ENCODE results near the gene CACNA2D4. TPM values are rescaled to one million over a fixed set of nuclear protein-coding genes. Genes with fewer than 3 reads are reported as not detected.

Gene CACNA2D4
- total RNA-seq, 1 donor from 2014 or later: not detected

DNA sequence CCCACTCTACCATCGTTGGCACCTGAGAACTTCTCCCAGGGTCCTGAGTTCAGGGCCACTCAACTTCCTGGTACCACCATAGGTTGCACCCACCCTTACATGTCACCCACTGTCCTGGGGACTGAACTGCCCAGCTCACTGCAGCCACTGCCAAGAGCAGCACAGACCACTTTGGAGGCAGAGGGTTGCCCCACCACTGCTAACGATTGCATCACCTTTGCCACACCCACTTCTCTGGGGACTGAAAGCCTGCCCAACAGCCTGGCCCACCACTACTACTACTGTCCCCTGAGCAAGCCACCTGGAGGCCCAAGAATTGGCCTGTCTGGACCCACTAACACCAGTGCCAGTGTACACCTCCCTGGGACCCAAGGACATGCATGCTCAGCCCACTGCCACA is 27.6 kb downstream of the CACNA2D4 start:
- DNase-seq (ENCODE audit: low spot score in 2 of 2): no peak
- Histone ChIP-seq H3K9me3 (peaks cover 0 to 30% of the 10 kb centered on the region in 2 donors), H3K4me1 (no peaks in the 10 kb centered on the region), H3K27me3 (no peaks in the 10 kb centered on the region), H3K4me3 (no peak overlapping the region), H3K27ac (no peak overlapping the region), H3K36me3 (no peaks in the 10 kb centered on the region)
- intact Hi-C loops (cut with DNase I): no loop called here
- TF ChIP-seq, protein P1, sequence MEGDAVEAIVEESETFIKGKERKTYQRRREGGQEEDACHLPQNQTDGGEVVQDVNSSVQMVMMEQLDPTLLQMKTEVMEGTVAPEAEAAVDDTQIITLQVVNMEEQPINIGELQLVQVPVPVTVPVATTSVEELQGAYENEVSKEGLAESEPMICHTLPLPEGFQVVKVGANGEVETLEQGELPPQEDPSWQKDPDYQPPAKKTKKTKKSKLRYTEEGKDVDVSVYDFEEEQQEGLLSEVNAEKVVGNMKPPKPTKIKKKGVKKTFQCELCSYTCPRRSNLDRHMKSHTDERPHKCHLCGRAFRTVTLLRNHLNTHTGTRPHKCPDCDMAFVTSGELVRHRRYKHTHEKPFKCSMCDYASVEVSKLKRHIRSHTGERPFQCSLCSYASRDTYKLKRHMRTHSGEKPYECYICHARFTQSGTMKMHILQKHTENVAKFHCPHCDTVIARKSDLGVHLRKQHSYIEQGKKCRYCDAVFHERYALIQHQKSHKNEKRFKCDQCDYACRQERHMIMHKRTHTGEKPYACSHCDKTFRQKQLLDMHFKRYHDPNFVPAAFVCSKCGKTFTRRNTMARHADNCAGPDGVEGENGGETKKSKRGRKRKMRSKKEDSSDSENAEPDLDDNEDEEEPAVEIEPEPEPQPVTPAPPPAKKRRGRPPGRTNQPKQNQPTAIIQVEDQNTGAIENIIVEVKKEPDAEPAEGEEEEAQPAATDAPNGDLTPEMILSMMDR (IDR thresholded peaks at IDR 0.05): no peak

DNA sequence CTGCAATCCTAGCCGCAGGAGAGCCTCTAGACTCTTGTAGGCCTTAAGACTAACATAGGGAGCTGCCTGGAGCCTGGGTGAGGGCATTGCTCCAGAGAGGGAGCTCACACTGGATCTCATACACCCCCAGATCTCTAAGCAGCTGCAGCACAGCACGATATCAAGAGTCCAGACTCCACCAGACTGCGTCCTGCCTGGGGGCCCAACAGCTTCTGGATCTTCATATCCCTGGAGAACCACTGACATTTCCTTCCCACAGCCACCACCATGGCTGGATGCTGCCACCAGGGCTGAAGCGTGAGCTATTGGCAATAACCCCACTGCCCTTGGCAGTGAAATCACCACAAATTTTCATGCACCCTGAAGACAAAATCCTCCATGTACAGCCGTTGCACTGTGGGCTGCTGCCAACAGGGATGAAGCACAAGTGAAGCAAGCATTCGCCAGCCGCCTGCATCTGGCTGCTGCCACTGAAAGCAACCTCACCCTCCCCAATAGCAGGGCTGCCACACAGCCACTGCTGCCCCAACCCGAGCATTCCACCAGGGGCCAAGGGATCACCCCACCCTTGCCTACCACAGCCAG is 28.2 kb downstream of the CACNA2D4 start:
- DNase-seq (ENCODE audit: low spot score in 2 of 2): no peak
- Histone ChIP-seq H3K9me3 (peaks cover 0 to 24% of the 10 kb centered on the region in 2 donors), H3K27ac (no peak overlapping the region), H3K4me3 (no peak overlapping the region), H3K4me1 (no peaks in the 10 kb centered on the region), H3K36me3 (no peaks in the 10 kb centered on the region), H3K27me3 (no peaks in the 10 kb centered on the region)
- intact Hi-C loops (cut with DNase I): no loop called here
- TF ChIP-seq, protein P1 (IDR thresholded peaks at IDR 0.05): no peak

GRCh38 chr12:1888923-1889322 is 29.5 kb downstream of the CACNA2D4 start:
- TF ChIP-seq, protein P1 (IDR thresholded peaks at IDR 0.05): no peak

GRCh38 chr12:1886396-1887008 is 31.9 kb downstream of the CACNA2D4 start:
- DNase-seq (ENCODE audit: low spot score in 2 of 2): no peak
- Histone ChIP-seq H3K36me3 (no peaks in the 10 kb centered on the region), H3K27me3 (no peaks in the 10 kb centered on the region), H3K9me3 (peaks cover 0 to 14% of the 10 kb centered on the region in 2 donors), H3K4me1 (no peaks in the 10 kb centered on the region), H3K4me3 (no peak overlapping the region), H3K27ac (no peak overlapping the region)
- TF ChIP-seq, protein P1 (IDR thresholded peaks at IDR 0.05): no peak
- intact Hi-C loops (cut with DNase I): no loop called here

More at GRCh38 chr12:1888923-1889322, 29.5 kb downstream of the CACNA2D4 start:
- H3K4me1 ChIP-seq: no peaks in the 10 kb centered on the region
- no peaks in the 10 kb centered on the region for H3K27me3 ChIP-seq
- H3K4me3 ChIP-seq: no peak overlapping the region
- no peak overlapping the region for H3K27ac ChIP-seq
- intact Hi-C loops (cut with DNase I): no loop called here
- no peaks in the 10 kb centered on the region for H3K36me3 ChIP-seq
- H3K9me3 ChIP-seq: peaks cover 0 to 23% of the 10 kb centered on the region in 2 donors
- DNase-seq (ENCODE audit: low spot score in 2 of 2): no peak

DNA sequence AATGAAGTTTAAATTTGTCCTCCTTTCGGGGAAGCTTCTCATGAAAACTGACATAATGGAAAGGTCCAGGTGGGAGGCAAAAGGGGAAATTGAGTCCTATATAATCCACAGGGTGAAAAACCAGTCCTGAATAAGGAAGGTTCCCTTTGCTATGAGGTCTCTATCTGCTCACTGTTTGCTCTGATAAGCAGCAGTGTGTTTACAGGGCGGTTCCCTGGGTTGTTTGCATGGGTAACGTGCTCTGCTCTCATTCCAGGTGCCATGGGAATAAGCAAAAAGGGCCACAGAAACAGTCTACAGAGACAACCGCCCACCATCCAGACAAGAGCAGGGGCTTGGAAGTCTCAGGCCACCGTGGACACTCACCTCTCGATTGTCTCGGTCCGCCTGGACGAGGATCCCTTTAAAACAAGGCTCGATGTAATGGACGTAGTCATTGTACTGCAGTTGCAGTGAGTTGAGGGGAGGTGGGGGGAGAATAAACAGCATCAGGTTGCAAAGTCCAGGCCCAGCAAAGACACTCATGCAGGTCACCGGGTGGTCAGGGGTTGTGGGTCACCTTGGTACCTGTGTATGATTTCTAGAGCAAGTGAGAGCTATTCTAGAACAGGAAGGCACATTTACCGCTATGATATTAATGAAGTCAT is 32.7 kb downstream of the CACNA2D4 start:
- TF ChIP-seq, protein P1 (IDR thresholded peaks at IDR 0.05): no peak
- intact Hi-C loops (cut with DNase I): no loop called here
- no peak for DNase-seq (ENCODE audit: low spot score in 2 of 2)

More for the DNA sequence above, 32.7 kb downstream of the CACNA2D4 start:
- H3K4me3 ChIP-seq: no peak overlapping the region
- H3K9me3 ChIP-seq: peaks cover 0 to 7% of the 10 kb centered on the region in 2 donors
- H3K4me1 ChIP-seq: no peaks in the 10 kb centered on the region
- H3K27me3 ChIP-seq: no peaks in the 10 kb centered on the region
- no peak overlapping the region for H3K27ac ChIP-seq
- no peaks in the 10 kb centered on the region for H3K36me3 ChIP-seq

Measured in ascending aorta (tissue), 2 donors.